Measurements from ENCODE around the gene STUB1.

The STUB1 gene

GRCh38 chr16:698911-699671 lies 18.9 kb downstream of the STUB1 start:
- DNase-seq = no peak

GRCh38 chr16:700684-701584 lies 20.7 kb downstream of the STUB1 start:
- DNase-seq = no peak

DNA sequence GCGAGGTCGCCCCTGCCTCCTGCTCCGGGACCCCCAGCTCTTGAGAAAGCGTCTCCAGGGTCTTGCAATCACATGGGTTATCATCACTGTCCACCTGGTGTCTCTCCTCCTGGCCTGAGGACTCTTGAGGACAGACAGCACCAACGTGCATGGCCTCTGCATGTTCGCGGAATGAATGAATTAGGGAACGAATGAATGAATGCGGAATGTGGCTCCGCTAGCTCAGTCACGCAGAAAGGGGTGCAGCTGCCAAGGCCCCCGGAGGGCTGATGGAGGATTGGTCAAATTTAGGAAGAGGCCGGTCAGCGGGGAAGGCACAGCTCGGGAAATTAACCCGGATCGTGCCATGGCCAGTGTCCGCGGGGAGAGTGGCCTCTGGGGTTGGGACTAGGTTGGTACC lies 22.1 kb downstream of the STUB1 start:
- no peak for DNase-seq

GRCh38 chr16:703406-703805 lies 23.2 kb downstream of the STUB1 start:
- no peak for DNase-seq

DNA sequence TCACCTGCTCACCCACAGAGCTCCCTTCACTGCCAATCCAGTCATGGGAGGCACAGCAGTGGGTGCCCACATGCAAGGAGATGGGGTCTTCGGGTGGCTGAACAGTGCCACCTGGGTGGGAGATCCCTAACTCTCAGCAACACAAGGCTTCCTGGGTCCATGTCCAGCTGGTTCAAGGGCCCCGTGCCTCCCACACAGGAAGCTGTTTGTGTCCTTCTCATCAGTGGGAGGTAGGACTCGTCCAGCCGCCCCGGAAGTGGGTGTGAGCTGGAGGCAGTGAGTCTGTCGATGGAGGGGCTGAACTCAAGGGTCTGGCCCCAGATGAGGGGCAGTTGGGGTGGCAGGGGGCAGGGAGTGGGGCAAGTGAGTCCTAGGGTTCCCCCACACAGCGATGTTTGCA lies 23.8 kb downstream of the STUB1 start:
- no peak for DNase-seq

DNA sequence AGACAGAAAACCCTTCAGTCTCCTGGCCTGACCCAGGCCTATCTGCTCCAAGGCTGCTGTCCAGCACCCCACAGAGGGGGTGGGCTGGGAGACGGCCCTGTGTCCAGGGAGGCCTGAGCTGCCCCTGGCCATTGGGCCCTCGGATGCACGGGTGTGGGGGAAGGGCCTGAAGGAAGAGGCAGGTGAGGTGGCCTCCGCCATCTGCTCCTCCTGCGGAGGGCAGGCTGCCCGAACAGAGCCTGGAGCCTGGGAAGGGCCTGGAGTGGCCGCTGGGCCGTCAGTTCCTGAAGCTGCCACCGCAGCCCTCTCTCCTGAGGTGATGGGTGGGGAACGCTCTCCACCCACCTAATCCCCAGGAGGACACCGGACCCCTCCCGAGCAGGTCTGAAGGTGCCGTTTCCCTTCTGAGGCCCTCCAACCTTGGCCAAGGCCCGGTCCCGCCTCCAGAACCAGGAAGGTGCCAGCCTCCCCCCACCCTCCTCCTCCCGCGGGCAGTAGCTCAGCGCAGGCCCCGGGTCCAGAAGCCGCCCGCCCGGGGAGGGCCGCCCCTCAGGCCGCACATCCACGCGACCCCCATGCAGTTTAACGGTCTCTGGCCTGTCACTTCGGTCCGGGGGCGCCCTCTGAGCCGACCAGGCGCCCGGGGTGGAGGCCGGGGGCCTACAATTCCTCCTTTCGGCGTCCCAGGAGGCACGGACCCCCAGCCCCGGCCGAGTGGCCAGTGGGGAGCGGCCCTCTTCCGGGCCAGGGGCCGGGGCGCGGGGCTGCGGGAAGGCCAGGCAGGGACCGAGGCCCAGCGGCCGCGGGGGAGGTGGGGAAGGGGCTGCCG lies 24.6 kb downstream of the STUB1 start:
- DNase-seq = no peak

GRCh38 chr16:705431-706188 lies 25.4 kb downstream of the STUB1 start, which contains the start of gene FBXL16:
FBXL16 (minus strand) TSS chr16:705801; CDS start chr16:697405, 8,396 bp downstream.
- no peak for DNase-seq

- no peak for DNase-seq
Measured at GRCh38 chr16:706189-707061, 26.2 kb downstream of the STUB1 start.

DNA sequence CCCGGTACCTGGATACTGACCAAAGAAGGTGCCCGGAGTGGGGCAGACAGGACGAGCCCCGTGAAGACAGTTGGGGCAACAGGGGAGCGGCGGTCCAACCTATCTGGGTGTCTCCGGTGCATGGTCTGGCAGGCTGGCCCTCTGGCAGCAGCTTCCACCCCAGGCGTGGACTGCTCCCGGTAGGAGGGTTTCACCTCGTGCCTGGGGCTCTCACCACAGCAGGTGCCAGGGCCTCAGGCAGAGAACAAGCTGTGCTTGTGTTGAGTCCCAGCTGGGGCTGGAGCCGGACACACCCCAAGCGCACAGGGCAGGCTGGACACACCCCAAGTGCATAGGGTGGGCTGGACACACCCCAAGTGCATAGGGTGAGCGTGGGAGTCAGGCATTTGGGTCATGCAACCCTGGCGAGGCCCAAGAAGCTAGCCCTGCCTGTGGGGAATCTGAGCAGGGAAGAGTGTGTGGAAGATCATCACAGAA lies 26.9 kb downstream of the STUB1 start:
- DNase-seq = no peak

DNA sequence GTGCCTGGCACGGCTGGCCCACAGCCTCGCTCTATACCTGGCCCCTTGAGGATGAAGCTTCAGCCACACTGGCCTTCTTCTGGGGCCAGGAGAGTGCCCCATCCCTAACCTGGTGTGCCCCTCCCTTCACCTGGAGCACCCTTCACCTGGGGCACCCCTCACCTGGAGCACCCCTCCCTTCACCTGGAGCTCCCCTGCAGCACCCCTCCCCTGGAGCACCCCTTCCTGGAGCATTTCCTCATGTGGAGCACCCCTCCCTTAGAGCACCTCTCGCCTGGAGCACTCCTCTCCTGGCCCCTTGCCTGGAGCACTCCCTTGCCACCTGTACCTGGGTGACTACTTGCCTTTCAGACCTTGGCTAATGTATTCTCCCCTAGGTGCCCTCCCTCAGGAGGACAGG lies 27.8 kb downstream of the STUB1 start:
- DNase-seq = no peak

GRCh38 chr16:708959-709358 lies 28.7 kb downstream of the STUB1 start:
- DNase-seq = no peak

DNA sequence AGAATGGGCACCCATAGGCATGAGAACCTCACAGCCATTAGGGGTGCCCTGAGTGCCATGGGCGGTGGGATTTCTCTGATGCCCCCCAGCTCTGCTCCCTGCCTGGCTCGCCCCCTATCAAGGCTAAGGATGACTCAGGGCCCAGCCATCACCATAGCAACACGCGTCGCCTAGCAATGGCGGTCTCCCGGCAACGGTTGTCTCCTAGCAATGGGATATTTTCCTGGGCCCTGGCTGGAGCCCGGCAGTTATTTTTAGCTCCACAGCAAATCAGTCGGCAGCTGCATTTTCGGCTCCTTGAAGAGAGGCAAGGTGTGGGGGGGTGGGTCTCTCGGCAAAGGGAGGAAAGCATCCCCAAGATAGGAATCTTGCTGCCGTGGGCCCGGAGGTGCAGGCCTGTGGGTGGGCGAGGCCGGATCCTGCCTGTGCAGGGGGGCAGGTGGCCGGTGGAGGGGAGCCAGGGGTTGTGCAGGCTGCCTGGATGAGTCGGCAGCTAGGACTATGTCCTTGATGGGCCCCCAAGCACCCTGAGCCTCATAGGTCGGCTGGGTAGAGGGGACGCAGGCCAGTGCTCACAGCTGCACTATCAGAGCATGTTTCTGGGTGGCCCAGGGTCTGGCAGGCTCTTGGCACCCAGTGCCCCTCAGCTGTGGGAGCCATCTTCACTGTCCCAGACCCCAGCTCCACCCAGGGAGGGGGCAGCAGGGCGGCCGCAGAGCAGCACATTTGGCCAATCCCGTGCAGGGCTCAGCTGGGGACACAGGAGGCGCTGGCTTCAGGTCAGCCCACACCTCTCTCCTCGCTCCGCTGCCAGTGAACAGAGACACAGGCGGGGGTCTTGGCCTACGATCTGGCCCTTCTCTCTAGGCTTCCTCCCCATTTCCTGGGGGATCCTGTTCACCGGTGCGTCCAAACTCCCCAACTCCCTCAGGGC lies 29.6 kb downstream of the STUB1 start:
- no peak for DNase-seq

DNA sequence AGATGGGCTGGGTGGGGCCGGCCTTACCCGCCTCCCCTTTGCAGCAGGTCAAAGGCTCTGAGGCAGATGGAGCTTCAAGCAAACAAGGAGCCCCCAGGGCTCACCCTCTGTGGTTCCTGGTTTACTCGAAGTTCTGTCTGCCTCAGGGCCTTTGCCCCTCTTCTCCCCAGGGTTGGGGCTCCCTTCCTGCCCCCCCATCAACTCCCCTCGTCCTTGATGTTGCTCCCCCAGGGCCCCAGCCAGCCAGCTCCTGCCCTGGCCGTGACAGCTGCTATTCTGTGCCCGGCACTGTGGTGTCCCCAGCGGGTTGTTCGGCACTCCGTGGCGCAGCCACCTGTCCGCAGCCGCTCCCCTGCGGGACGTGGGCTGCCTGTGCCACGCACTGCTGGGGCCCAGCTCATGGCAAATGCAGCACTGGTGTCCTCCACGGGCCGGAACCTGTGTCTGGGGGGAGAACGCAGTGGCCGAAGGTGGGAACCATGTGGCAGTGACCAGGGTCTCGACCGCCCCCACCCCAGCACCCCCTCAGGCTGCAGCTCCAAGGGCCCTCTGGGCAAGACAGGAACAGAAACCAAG lies 30.4 kb downstream of the STUB1 start:
- no peak for DNase-seq

DNA sequence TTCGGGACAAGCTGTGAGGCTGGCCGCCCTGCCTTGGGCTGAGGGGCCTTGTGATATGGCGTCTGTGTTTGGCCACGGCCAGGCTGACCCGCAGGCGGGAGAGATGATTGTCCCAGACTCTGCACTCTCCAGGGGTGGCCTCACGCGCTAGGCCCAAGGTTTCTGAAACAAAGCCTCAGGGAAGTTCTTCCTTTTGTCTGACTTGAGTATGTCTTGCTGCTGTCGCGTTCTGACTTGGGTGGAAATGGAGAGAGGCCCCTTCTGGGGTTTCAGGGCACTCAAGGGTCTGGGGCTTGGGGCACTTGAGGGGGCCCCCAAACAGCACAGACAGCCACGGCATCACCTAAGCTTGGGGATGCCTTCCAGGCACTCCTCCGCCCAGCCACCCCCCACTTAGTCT lies 30.9 kb downstream of the STUB1 start:
- DNase-seq = no peak

GRCh38 chr16:711548-712320 lies 31.5 kb downstream of the STUB1 start:
- DNase-seq = peak; percentile 83

- peak; percentile 69 for DNase-seq
Measured at GRCh38 chr16:712740-713250, 32.6 kb downstream of the STUB1 start.

- DNase-seq = no peak
Measured at GRCh38 chr16:714079-714478, 33.9 kb downstream of the STUB1 start.

Data from activated CD4-positive, alpha-beta T cell treated with anti-CD3 and anti-CD28 coated beads, Interleukin-10, Interleukin-2, amounts not matched to agents 100 ng/mL and 50 ng/mL, durations not matched to agents 16 hours and 8 hours (primary cell).